HUES64 (cell line): ENCODE data around the gene PHF12.

Source experiments
- H3K27ac ChIP-seq: 2 replicates; pipeline ENCODE4 v1.7.0; 2013; ENCODE audit warnings: low read depth, low read length, inconsistent platforms
- H3K27me3 ChIP-seq: 2 replicates; pipeline ENCODE4 v1.6.1; 2013; ENCODE audit warnings: mild to moderate bottlenecking, low read length; ENCODE audit not compliant: insufficient read depth
- H3K36me3 ChIP-seq: 2 replicates; pipeline ENCODE4 v1.6.1; 2013; ENCODE audit warnings: mild to moderate bottlenecking, low read length; ENCODE audit not compliant: insufficient read depth
- H3K4me1 ChIP-seq: 2 replicates; pipeline ENCODE4 v1.6.1; 2013; ENCODE audit warnings: mild to moderate bottlenecking, low read length, moderate library complexity; ENCODE audit not compliant: insufficient read depth
- H3K4me3 ChIP-seq: 2 replicates; pipeline ENCODE4 v1.5.1; 2013; ENCODE audit warnings: mild to moderate bottlenecking, low read length, moderate library complexity
- H3K9ac ChIP-seq: 2 replicates; pipeline ENCODE4 v1.6.1; 2013; ENCODE audit warnings: mild to moderate bottlenecking, low read depth, low read length
- H3K9me3 ChIP-seq: 2 replicates; pipeline ENCODE4 v1.6.1; 2013; ENCODE audit warnings: low read depth, low read length; ENCODE audit not compliant: insufficient read depth
- WGBS: fragments of 150-250, 120-280 bp; methylation state at CpG from one replicate; pipeline ENCODE4 v1.1.7; 2013; ENCODE audit warnings: missing lambda C conversion rate; 5-methylcytosine and 5-hydroxymethylcytosine counted together

PHF12 gene

DNA sequence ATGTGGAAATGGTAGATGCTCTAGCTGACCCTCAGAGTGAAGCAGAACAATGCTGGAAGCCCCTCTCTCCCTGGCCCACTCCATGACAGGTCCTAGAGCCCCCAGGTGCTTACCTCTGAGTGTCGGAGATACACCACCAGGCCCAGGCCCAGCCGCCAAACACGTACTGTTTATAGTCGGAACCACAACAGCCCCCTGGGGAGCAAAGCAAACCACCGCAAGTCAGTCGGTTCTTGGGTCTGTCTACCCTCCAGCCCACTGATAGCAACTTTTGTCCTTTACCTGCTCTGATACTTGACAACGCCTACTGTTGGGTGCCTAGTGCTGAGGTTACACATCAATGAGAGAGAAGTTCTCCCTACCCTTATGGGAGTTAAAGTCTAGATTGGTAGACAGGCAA lies 62.5 kb downstream of the PHF12 start:
- Histone ChIP-seq H3K36me3 (peaks cover 12% of the 10 kb centered on the region; the same call in 1 of the 2 replicates), H3K27me3 (no peaks in the 10 kb centered on the region), H3K4me1 (no peaks in the 10 kb centered on the region), H3K4me3 (no peak overlapping the region), H3K27ac (no peak overlapping the region), H3K9me3 (no peaks in the 10 kb centered on the region), H3K9ac (no peak overlapping the region)
- 86% methylated on average over 7 of the region's 7 CpGs for WGBS

- no peak overlapping the region for H3K27ac ChIP-seq
- H3K27me3 ChIP-seq = no peaks in the 10 kb centered on the region
- H3K9ac ChIP-seq = no peak overlapping the region
- no peaks in the 10 kb centered on the region for H3K9me3 ChIP-seq
- peaks cover 14% of the 10 kb centered on the region; the same call in 1 of the 2 replicates for H3K36me3 ChIP-seq
- no peak overlapping the region for H3K4me3 ChIP-seq
- WGBS = 86% methylated on average over 11 of the region's 12 CpGs
- no peaks in the 10 kb centered on the region for H3K4me1 ChIP-seq
Measured at GRCh38 chr17:28887871-28888471, 63.3 kb downstream of the PHF12 start.

DNA sequence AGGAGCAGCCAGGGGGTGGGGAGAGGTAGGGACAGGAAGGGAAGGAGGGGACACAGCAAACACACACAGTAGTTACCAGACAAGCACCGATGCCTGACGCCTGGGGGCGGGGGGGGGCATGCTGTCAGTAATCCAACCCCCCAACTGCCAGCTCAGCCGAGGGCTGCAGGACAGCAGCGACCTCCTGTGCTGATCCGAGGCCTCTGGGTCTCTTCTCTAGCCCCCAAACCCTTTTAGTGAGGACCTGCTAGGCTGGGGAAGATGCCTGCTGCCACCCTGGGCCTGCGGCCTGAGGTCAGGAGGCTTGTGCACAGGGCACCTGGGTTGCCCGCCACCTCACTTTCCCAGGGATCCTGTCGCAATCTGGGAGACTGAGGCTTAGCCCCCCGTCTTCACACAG lies 65.4 kb downstream of the PHF12 start:
- no peaks in the 10 kb centered on the region for H3K4me1 ChIP-seq
- H3K27me3 ChIP-seq = no peaks in the 10 kb centered on the region
- no peak overlapping the region for H3K27ac ChIP-seq
- no peak overlapping the region for H3K9ac ChIP-seq
- no peak overlapping the region for H3K4me3 ChIP-seq
- WGBS = 81% methylated on average over 10 of the region's 10 CpGs
- no peaks in the 10 kb centered on the region for H3K9me3 ChIP-seq
- peaks cover 30% of the 10 kb centered on the region for H3K36me3 ChIP-seq

DNA sequence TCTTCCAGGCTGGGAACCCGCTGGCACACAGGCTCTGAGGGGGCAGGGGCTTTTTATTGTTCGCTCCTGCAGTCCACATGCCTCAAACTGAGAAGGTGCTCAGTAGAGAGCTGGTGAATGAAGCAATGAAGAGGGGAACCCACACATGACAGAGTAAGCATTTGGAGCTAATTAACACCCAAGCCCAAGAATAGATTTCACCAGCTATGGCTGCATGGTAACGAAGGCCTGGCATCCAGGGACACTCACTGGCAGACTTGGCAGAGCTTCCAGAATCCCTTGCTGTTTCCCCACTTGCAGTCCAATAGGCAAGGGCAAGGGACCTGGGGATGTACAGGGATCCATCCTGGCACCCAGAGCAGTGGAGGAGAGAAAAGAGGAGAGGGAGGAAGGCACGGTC lies 66.0 kb downstream of the PHF12 start:
- Histone ChIP-seq H3K4me1 (no peaks in the 10 kb centered on the region), H3K36me3 (peaks cover 35% of the 10 kb centered on the region), H3K4me3 (no peak overlapping the region), H3K27me3 (no peaks in the 10 kb centered on the region), H3K27ac (no peak overlapping the region), H3K9ac (no peak overlapping the region), H3K9me3 (no peaks in the 10 kb centered on the region)
- WGBS = 95% methylated on average over 4 of the region's 4 CpGs

DNA sequence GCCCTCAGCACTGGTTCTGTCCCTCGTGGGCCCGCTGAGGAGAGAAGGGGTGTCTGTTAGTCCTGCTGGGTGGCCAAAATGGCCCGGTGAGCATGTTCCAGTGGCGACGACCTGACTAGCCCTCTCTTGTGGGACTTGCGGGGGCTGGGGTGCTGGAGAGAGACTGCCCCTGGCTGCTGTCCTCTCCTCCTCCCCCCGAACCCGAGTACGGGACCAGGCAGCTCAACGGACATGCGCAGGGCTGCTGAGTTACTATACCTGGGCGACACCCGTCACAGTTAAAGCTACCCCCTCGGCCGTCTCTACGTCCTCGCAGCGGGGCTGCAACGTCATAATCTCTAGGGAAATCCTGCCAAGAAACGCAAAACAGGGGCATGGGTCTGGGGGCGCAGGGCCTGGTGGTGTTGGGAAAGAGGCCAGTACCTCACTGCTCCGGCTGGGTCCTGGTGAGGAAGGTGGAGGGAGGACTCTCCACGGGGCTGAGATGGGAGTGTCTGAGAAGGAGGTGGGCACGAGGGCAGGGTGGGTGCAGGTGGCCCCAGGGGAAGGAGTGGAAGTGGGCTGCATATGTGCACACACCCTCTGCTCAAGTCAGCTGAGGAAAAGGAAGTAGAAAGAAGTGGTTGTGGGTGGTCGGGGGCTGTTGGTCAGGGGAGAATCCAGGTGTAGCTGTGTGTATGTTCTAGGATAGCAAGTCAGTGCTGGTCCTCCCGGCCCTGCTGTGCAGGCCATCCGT lies 67.2 kb downstream of the PHF12 start:
- H3K4me3 ChIP-seq = no peak overlapping the region
- H3K36me3 ChIP-seq = peaks cover 40% of the 10 kb centered on the region
- H3K9me3 ChIP-seq = no peaks in the 10 kb centered on the region
- H3K27ac ChIP-seq = no peak overlapping the region
- WGBS = 93% methylated on average over 27 of the region's 27 CpGs
- no peaks in the 10 kb centered on the region for H3K27me3 ChIP-seq
- H3K4me1 ChIP-seq = no peaks in the 10 kb centered on the region
- no peak overlapping the region for H3K9ac ChIP-seq

DNA sequence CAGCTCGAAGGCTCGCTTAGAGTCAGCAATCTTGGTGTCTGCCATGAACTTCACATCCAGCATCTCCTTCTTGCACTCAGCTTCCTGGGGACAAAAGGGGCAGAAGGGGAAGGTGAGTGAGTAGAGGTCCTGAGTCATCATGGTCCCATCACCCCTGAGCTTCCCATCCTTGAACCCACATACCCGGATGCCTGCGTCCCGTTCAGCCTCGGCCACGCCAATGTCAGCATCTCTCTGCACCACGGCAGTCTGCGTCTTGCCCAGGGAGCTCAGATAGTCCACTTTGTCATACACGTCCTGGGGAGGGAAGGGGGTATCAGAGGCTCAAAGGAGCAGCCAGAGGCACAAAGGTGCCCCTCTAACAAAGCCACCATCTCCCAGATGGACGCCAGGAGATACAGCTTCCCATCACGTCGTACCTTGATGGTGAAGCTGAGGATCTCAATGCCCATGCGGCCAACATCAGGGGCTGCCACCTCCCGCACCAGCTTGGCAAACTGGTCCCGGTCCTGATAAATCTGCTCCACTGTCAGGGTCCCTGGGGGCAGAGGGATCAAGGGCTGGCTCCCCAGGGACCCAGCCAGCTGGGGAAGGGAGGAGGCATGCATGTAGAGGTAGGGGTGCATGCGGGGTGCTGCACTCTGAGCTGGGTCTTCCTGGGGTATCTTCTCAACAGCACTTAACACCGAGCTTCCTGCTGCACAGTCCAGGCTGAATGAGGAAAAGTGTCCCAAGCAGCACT lies 69.0 kb downstream of the PHF12 start:
- H3K27me3 ChIP-seq = no peaks in the 10 kb centered on the region
- 96% methylated on average over 18 of the region's 18 CpGs for WGBS
- no peak overlapping the region for H3K9ac ChIP-seq
- H3K36me3 ChIP-seq = peaks cover 45% of the 10 kb centered on the region
- no peaks in the 10 kb centered on the region for H3K4me1 ChIP-seq
- peaks cover 2% of the 10 kb centered on the region; the same call in 1 of the 2 replicates for H3K9me3 ChIP-seq
- H3K4me3 ChIP-seq = no peak overlapping the region
- no peak overlapping the region for H3K27ac ChIP-seq

DNA sequence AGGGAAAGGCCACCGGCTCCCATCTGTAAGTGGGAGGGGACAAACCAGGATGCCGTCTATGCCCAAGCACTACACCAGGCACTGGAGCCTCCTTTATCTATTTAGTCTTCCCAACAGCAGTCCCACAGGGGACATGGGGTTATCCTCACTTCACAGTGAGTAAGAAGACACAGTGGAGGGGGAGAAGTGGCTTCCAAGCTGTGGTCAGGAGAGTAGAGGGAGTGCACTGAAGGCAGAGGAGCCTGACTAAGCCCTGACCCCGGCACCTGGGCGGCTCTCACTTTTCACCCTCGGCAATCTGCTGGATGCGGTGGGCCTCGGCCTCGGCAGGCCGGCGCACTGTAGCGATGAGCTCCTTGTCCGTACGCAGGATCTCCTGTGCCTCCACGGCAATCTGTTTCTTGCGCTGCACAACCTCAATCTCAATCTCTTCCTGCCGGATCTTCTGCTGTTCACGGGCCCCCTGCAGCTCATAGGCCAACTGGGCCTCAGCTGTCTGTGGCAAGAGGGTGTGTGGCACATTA lies 69.7 kb downstream of the PHF12 start:
- Histone ChIP-seq H3K36me3 (peaks cover 45% of the 10 kb centered on the region), H3K27me3 (no peaks in the 10 kb centered on the region), H3K4me1 (no peaks in the 10 kb centered on the region), H3K9me3 (peaks cover 3% of the 10 kb centered on the region; the same call in 1 of the 2 replicates), H3K27ac (no peak overlapping the region), H3K4me3 (no peak overlapping the region), H3K9ac (no peak overlapping the region)
- WGBS = 97% methylated on average over 17 of the region's 17 CpGs

DNA sequence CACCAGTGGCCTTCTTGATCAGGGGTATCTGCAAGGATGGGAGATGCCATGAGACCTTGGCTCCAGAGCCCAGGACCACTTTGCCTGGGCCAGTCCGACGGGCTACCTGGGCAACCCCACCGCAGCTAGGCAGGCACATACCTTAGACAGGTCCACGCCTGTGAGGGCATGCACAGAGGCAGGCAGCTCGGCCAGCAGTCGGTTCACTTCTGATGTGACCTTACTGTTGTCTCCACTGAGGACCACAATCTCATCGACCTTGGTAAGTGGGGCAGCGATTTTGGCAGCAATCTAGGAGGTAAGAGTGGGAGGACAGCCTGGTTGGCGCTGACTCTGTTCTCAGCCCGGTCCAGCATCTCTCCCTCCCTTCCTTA lies 70.8 kb downstream of the PHF12 start:
- 96% methylated on average over 10 of the region's 10 CpGs for WGBS
- H3K27ac ChIP-seq = no peak overlapping the region
- H3K27me3 ChIP-seq = no peaks in the 10 kb centered on the region
- H3K36me3 ChIP-seq = peaks cover 43% of the 10 kb centered on the region
- no peak overlapping the region for H3K9ac ChIP-seq
- no peaks in the 10 kb centered on the region for H3K4me1 ChIP-seq
- no peak overlapping the region for H3K4me3 ChIP-seq
- peaks cover 3% of the 10 kb centered on the region; the same call in 1 of the 2 replicates for H3K9me3 ChIP-seq

GRCh38 chr17:28879886-28880571 lies 71.3 kb downstream of the PHF12 start:
- Histone ChIP-seq H3K27ac (no peak overlapping the region), H3K4me1 (no peaks in the 10 kb centered on the region), H3K36me3 (peaks cover 38% of the 10 kb centered on the region), H3K9ac (no peak overlapping the region), H3K4me3 (no peak overlapping the region), H3K27me3 (no peaks in the 10 kb centered on the region), H3K9me3 (peaks cover 3% of the 10 kb centered on the region; the same call in 1 of the 2 replicates)
- 82% methylated on average over 9 of the region's 9 CpGs for WGBS

GRCh38 chr17:28878981-28879380 lies 72.3 kb downstream of the PHF12 start:
- Histone ChIP-seq H3K27ac (no peak overlapping the region), H3K36me3 (peaks cover 38% of the 10 kb centered on the region), H3K4me1 (no peaks in the 10 kb centered on the region), H3K9me3 (peaks cover 3% of the 10 kb centered on the region; the same call in 1 of the 2 replicates), H3K27me3 (no peaks in the 10 kb centered on the region), H3K9ac (no peak overlapping the region), H3K4me3 (no peak overlapping the region)
- WGBS = 65% methylated on average over 4 of the region's 4 CpGs
